SK-MEL-5 (cell line): Measurements from ENCODE around the gene CYP4F8. TPM values are rescaled to one million over a fixed set of nuclear protein-coding genes. Genes with fewer than 3 reads are reported as not detected.
A peak's percentile ranks its signal among the peaks of the same experiment; 100 is the strongest.
"Not testable (repeated sequence)": the region's sequence is repeated elsewhere in the genome, so short reads cannot be mapped to it uniquely, and the experiment has no call there.

Source experiments
- DNase-seq: peaks from one replicate; pipeline ENCODE4 v3.0.0-alpha.2; 2016; ENCODE audit warnings: low read depth, low spot score
- in situ Hi-C: cut with HindIII; loops from 2 replicates; pipeline ENCODE4 v1.10.0; 2016; ENCODE audit warnings: low sequenced_read_pairs, high pct_unique_total_duplicates, low pct_unique_long_range_greater_than_20kb
- polyA plus RNA-seq, 2 experiments: library from polyadenylated mRNA; depleted of rRNA; stranded (reverse); fragments of >200 nt; gene quantifications; 2 replicates each; pipeline ENCODE4 v1.2.3, GENCODE V29; 2015
- total RNA-seq: library from RNA; depleted of rRNA; stranded (reverse); fragments of >200 nt; shearing (Covaris generic); gene quantifications from 2 replicates; pipeline ENCODE4 v1.2.3, GENCODE V29; 2014; rRNA removed

The CYP4F8 gene, protein sequence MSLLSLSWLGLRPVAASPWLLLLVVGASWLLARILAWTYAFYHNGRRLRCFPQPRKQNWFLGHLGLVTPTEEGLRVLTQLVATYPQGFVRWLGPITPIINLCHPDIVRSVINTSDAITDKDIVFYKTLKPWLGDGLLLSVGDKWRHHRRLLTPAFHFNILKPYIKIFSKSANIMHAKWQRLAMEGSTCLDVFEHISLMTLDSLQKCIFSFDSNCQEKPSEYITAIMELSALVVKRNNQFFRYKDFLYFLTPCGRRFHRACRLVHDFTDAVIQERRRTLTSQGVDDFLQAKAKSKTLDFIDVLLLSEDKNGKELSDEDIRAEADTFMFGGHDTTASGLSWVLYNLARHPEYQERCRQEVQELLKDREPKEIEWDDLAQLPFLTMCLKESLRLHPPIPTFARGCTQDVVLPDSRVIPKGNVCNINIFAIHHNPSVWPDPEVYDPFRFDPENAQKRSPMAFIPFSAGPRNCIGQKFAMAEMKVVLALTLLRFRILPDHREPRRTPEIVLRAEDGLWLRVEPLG
- not detected in 2 replicates for total RNA-seq
- polyA plus RNA-seq (2015; cell fraction: cytosol; rRNA removed), result not detected in 2 replicates
- not detected in 2 replicates for polyA plus RNA-seq (2015; cell fraction: nucleus; rRNA removed)

DNA sequence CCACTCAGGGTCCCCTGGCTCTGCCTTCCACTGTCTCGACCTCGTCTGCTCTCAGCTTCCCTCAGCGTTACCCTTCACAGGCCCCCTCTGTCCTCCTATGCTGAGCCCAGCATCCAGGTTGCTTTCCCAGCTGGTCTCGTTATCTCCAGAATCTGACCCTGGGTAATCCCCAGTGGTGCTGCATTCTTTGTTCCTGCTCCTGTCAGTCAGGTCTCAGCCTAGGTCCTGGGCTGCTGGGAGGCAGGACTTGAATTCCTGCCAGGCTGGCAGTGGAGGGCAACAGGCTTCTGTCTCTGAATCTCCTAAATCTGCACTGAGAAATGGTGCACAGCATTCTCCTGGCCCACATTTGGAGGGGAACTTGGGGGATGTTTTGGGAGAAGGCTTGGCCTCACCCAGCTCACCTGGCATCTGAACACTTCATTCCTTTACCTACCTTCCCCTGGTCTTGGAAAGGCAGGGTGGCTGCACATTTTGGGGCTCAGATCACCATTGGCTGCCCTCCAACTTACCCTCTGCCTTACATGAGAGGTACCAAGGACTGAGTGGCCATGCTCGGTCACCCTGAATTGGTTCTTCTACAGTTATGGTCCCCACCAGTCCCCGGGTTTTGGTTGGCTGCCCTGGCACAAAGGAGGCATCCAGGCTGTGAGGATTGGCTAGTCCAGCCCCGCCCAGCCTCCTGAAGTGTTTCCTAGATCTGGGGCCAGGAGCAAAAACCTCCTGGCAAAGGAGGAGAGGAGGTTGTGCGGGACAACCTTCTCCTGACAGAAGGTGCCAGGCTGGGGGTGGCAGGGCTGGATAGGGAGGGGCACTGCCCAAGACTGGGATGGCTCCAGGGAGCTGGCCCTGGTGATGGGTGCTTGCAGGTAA is at the start of gene CYP4F8:
TSS of gene CYP4F8 (plus strand) at position 712 of the 873 bp plus-strand sequence. CDS start 399 bp downstream, outside the sequence.
- no peak for DNase-seq
- in situ Hi-C loops, result no loop called here

DNA sequence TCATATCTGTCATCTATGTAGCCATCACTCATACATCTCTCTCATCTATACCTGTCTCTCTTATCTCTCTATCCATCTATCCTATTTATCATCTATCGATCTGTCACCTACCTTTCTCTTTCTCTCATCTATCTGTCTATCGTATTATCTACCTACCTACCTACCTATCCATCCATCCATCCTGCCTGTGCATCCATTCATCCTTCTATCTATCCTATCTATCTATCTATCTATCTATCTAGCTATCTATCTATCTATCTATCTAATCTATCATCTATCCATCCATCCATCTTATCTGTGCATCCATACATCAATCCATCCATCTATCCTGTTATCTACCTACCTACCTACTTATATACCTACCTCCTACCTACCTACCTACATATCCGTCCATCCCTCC is 44.6 kb upstream of the CYP4F8 start:
- DNase-seq, result no peak
- in situ Hi-C loops, result no loop called here

DNA sequence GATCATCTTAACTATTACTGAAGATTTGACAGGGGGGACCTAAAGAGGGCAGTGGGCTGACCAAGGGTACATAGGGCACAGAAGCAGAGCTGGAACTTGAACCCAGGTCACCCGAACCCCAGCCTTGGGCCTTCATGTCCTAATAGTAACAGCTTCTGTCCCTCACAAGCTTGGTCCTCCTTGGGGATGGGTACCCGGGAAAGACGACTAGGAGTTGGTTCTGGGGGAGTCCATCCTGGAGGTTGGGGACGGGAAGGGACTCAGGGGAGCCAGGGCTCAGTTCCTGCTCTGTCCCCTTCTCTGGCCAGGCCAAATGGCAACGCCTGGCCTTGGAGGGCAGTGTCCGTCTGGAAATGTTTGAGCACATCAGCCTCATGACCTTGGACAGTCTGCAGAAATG is 39.6 kb upstream of the CYP4F8 start:
- in situ Hi-C loops, result no loop called here
- DNase-seq, result no peak

DNA sequence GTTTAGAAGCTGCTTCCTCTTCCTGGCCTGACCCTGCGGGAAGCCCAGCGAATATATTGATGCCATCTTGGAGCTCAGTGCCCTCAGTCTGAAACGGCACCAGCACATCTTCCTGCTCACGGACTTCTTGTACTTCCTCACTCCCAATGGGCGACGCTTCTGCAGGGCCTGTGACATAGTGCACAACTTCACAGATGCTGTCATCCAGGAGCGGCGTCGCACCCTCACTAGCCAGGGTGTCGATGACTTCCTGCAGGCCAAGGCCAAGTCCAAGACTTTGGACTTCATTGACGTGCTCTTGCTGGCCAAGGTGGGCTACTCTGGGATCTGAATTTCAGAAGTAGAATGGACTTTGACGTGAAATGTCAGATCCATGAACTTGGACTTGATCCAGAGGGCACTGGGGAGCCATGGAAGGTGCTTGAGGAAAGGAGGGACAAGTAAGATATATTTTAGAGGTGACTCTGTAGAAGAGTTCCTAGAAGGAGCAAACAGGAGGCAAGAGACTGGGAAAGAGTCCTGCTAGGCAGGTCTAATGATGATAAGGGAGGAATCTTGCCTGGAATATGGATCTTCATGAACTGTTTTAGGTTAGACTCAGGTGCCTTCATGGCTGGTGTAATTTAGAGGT is 38.4 kb upstream of the CYP4F8 start:
- in situ Hi-C loops, result no loop called here

DNA sequence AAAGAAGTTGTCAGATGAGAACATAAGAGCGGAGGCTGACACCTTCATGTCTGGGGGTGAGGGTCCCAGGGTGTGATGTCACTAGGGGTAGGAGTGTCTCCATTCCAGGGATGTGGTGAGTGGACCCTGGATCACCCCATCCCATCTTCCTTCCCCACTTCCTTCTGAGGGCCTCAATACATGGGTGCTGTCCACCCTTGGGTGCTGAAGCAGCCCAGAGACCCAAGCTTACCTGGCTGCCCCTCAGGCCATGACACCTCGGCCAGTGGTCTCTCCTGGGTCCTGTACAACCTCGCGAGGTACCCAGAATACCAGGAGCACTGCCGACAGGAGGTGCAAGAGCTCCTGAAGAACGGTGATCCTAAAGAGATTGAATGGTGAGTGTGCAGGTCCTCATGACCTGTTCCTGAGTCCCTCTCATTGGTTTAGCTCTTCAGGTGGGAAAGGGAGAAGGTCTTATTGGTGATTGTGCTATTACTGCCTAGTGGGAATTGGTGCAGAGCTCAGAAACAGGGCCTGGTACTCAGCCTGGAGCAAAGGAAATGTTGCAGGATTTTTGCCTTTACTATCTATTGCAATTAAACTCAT is 37.7 kb upstream of the CYP4F8 start:
- in situ Hi-C loops, result no loop called here
- no peak for DNase-seq

More for the DNA sequence above, 38.4 kb upstream of the CYP4F8 start:
- no peak for DNase-seq

DNA sequence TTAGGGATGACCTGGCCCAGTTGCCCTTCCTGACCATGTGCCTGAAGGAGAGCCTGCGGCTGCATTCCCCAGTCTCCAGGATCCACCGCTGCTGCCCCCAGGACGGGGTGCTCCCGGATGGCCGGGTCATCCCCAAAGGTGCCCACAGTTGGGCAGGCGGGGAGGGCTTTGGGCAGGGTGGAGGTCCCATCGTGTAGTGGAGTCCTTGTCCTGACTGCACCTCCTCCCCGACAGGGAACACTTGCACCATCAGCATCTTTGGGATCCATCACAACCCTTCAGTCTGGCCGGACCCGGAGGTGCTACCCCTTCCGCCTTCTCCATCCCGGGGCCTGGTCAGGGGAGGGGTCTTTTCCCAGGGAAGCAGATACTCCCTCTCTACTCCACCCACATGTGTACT is 31.7 kb upstream of the CYP4F8 start:
- no peak for DNase-seq
- in situ Hi-C loops, result no loop called here

DNA sequence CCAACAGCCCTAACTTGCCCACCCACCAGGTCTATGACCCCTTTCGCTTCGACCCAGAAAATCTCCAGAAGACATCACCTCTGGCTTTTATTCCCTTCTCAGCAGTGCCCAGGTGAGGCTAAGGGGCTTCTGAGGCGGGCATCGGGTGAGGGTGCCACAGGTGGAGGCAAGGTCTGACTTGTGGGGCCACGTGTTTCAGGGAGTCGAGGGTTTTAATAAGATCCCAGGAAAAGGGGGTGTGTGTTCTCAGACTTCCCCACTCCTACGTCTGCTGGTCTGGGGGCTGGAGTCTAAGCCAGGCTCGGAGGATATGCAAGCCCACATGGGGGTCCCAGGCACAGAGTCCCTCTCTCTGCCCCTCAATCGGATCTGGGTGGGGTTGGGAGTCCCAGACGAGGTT is 30.9 kb upstream of the CYP4F8 start:
- in situ Hi-C loops, result no loop called here
- no peak for DNase-seq

DNA sequence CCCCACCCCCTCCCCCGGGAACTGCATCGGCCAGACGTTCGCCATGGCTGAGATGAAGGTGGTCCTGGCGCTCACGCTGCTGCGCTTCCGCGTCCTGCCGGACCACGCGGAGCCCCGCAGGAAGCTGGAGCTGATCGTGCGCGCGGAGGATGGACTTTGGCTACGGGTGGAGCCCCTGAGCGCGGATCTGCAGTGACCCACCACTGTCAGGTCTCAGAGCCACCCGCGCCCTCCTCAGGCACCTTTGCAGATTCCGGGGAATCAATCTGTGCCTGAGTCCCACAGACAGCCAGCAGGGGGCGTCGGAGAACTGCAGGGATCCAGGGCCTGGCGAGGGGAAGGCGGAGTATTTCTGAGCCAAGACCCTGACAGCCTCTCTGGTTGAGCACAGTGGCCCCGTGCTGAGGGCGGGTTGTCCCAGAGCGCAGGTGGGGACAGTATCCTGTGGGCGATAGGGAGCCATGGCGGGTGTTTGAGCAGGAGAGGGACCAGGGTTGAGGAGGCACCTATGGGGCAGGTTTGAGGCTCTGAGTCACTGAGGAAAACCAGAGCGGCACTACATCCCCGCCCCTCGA is 30.4 kb upstream of the CYP4F8 start:
- DNase-seq, result peak; percentile 74
- in situ Hi-C loops, result no loop called here

DNA sequence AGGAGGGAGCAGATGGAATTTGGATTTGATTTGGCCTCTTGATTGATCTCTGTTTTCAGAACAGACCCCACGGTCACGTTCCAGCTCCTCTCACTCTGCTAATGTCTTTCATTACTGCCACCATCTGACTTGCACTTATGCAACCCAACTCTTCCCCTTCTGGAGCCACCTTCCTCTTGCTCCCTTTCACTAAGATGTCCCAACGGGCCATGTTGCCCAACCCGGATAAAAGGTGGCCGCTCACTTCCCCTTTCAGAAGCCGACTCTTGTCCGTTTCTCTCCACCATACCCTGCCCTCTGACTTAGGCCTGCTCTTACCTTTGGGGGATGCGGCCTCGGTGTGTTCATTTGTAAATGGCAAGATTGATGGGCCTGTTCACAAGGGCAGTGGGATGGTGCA is 27.4 kb upstream of the CYP4F8 start:
- no peak for DNase-seq
- in situ Hi-C loops, result no loop called here

DNA sequence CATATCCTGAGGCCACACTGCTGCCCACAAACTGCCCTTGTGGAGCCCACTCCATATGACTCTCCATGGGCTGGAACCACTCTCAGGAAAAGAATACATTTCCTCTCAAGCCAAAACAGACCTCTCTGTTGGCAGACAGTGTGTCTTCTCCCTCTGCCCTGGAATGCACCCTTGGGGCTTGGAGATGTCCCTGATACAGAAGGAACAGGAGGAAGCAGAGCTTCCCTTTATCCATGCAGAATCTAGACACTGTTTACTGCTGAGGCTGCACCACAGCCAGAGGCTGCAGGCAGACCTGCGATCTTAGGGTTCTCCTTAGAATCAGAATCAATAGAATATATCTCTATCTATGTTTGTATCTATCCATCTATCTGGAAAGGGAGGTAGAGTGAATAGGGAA is 26.8 kb upstream of the CYP4F8 start:
- in situ Hi-C loops, result no loop called here
- DNase-seq, result no peak

DNA sequence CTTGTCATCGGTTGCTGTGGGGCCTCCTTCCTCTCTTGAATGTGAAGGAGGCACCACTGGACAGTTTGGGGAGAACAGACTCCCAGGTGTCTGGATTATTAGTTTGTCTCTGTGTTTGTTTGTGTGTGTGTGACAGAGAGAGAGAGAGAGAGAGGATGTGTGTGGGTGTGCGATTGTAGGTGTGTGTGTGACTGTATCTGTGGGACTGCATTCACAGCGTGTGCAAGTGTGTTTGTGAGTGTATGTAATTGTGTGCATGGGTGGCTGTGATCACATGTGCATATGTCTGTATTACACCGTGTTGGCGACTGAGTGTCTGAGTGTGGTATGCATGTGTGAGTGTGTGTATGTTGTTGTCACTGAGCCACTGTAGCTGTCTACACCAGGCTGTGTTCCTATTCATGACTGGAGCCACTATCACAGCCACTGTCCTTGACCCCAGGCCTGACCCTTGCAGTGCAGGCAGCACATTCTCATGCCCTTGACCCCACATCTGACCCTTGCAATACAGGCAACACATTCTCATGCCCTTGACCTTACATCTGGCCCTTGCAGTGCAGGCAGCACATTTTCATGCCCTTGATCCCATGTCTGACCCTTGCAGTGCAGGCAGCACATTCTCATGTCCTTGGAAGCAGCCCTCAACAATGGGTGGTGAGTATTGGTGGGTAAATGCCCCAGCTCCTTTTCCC is 25.1 kb upstream of the CYP4F8 start:
- in situ Hi-C loops, result no loop called here
- DNase-seq, result no peak

DNA sequence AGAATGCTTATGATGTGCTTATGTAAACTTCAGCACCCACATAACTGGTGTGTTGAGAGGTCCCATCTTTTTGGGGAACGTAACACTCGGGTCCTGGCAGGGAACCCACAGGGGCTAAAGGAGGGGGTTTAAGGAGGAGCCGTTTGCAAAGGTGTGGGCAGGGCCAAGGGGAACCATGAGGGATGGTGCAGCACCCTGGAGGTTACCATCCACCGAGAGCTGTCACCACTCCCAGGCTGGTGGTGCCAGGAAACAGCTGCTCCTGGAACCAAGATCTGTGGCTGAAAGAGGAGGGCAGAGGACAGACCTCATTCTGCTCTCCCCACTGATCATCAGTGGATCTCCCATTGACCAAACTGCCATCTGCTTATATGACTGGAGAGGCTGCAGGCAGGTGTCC is 23.2 kb upstream of the CYP4F8 start:
- no peak for DNase-seq
- in situ Hi-C loops, result no loop called here

DNA sequence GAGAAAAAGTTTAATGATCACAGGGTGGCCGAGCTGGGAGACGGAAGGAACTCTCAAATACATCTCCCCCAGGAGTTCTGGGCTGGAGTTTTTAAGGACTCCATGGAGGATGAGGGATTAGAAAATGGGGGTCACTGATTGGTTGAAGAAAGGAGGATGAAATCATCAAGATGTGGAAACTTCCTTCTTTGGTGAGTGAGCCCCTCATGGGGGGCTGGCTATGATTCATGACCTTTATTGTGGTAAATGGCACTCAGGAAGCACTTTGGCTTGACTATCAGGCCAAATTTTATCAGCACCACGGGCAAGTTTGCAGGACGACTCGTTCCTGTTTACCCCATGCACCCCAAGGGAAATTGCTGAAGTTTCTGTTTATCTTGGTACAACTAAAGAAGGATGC is 22.5 kb upstream of the CYP4F8 start:
- DNase-seq, in situ Hi-C loops: not testable (repeated sequence)

DNA sequence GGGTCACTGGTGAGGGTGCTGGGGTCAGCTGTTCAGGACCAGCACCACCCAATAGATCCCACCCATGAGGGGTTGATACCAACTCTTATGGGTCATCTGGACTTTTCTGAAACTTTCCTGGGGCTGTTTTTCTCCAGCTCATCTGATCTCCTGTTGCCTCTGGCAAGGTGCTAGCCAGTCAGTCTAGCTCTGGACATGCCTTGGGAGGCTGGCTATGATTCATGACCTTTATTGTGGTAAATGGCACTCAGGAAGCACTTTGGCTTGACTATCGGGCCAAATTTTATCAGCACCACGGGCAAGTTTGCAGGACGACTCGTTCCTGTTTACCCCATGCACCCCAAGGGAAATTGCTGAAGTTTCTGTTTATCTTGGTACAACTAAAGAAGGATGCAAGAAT is 21.3 kb upstream of the CYP4F8 start:
- DNase-seq, in situ Hi-C loops: not testable (repeated sequence)

DNA sequence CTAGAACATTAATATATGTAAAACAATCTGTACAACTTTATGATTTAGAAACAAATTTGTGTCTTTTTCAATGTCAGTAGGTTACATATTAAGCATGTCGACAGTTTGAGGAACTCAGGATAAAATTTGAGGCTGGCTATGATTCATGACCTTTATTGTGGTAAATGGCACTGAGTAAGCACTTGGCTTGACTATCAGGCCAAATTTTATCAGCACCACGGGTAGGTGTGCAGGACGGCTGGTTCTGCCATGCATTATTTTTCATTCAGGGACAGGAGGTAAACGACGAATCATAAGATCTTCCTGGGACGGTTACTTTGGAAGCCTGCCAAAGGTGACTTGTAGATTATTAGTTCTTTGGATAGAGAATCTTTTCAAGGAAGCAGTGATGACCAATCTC is 19.9 kb upstream of the CYP4F8 start:
- DNase-seq, result no peak
- in situ Hi-C loops, result no loop called here

DNA sequence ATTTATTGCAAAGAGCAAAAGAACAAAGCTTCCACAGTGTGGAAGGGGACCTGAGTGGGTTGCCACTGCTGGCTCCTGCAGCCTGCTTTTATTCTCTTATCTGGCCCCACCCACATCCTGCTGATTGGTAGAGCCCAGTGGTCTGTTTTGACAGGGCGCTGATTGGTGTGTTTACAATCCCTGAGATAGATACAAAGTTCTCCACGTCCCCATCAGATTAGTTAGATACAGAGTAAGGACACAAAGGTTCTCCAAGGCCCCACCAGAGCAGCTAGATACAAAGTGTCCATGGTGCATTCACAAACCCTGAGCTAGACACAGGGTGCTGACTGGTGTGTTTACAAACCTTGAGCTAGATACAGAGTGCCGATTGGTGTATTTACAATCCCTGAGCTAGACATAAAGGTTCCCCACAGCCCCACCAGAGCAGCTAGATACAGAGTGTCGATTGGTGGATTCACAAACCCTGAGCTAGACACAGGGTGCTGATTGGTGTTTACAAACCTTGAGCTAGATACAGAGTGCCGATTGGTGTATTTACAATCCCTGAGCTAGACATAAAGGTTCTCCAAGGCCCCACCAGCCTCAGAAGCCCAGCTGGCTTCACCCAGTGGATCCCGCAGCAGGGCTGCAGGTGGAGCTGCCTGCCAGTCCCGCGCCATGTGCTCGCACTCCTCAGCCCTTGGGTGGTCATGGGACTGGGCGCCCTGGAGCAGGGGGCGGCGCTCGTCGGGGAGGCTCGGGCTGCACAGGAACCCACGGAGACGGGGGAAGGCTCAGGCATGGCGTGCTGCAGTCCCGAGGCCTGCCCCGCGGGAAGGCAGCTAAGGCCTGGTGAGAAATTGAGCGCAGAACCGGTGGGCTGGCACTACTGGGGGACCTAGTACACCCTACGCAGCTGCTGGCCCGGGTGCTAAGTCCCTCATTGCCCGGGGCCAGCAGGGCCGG is 6.8 kb upstream of the CYP4F8 start:
- in situ Hi-C loops, DNase-seq: not testable (repeated sequence)
